Lung microvascular endothelial cell (primary cell): Measurements from ENCODE around the gene SLC7A9. TPM values are rescaled to one million over a fixed set of nuclear protein-coding genes. Genes with fewer than 3 reads are reported as not detected.

Experiments
- DNase-seq, 2 donors: peaks; one replicate each; pipeline versions ENCODE4 v3.0.0 to v3.0.0-alpha.2; 2010; ENCODE audit warnings: low read depth in 2 of 2
- total RNA-seq: library from RNA; depleted of rRNA; stranded (reverse); fragments of >200 nt; gene quantifications from 2 replicates; pipeline ENCODE4 v1.2.1, GENCODE V29; 2014

The SLC7A9 gene
- total RNA-seq, 1 donor from 2014 or later = 0.20 TPM

DNA sequence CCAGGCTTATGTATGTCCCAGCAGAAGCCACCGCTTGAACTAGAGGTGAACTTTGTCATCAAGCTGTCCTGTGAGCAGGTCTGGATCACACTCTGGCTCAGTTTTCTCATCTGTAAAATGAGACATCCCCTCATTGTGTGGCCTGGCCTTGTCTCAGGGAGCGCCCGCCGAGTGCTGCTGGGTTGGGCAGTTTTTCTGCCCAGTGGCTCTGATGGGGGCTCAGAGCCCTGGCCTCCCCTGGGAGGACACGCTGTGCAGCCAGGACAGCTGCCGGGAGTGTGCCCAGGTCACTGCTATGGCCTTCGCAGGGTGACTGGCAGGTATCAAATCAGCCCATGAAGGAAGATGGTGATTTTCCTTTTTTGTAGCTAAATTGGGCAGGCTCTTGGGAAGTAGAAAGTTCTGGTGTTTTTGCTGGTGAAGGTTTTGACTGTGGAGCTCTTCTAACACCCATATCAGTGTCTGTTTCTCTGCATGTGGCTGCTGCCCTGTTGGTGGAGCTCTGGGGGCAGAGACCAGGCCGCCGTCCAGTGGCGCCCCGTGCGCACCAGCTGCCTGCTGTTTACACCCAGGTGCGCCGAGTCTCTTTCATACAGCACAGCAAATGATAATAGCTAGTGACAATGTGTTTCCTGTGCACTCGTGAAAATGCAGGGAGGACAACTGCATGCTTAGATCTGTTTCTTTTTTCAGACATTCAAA lies 40.8 kb downstream of the SLC7A9 start:
- DNase-seq = no peak

DNA sequence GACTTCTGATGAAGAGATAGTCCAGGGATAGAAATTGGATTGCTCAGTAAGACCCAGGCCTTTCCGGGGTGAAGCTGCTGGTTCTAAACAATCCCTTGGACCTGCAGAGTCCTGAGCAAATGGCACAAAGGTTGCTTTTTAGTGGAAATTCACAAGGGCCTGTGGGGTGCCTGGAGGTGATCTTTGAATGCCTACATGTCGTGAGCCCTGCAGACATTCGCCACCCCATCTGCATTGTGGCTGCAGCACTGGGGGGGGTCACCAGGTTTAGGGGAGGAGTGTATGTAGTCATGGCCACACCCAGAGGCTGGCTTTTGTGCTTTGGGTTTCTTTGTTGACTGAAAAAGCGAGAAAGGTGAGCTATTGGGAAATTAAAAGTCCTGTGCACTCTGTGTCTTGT lies 41.4 kb downstream of the SLC7A9 start:
- DNase-seq = no peak

DNA sequence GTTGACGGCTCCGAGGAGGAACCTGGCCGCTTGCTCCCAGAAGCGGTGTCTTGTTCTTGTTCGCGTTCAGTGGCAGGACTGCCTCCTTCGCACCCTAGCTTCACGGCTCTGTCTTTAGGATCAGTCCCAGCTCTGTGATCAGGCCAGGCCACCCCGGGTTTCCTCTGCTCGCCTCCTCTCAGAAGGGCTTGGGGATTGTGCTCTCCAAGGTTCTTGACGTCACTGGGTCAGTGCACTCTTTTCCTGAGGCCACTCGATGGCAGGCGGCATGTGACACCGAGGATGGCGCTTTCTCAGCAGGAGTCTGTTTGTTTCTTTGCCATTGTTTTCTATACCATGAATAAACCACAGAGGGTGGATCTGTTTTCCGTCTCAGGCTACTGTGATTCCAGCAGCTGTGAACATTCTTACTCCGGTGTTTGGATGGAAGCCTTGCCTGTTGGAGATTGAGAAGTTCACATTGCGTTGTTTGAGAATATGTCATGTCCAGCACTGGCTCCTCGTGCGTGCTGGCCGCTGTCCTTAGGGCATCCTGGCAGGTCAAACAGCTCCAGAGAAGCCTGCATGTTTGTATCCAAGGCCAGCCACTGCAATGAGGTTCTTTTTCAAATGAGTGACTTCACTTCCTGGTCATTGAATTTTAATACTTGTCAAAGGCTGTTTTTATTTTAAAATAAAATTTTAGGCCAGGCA lies 44.5 kb downstream of the SLC7A9 start:
- peak in 1 of 2 donors; percentile 12 for DNase-seq

DNA sequence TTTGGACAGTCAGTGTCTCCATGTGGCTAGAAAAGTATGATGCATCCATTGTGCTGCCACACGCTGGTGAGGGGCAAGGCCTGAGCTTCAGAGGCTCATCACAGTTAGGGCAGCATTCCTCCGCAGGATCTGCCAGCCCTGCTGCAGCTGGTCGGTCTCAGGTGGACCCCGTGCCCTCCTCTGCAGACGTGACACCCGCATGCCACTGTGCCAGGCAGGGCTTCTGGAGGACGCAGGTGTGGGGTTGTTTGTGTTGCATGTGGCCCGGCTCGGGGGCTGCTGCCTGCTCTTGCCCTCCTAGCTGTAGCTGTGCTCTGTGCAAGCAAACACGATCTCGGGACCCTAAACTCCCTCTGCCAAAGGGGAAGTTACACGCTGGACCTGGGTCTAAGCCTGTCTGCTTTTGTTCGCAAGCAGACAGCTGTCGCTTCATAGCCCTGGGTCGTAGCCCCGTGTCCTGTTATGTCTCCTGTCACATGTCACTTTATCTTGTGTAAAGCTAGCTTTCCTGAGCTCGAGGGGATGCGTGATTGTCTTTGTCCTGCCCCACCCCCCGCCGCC lies 45.3 kb downstream of the SLC7A9 start:
- DNase-seq = peak in 1 of 2 donors; percentile 65

DNA sequence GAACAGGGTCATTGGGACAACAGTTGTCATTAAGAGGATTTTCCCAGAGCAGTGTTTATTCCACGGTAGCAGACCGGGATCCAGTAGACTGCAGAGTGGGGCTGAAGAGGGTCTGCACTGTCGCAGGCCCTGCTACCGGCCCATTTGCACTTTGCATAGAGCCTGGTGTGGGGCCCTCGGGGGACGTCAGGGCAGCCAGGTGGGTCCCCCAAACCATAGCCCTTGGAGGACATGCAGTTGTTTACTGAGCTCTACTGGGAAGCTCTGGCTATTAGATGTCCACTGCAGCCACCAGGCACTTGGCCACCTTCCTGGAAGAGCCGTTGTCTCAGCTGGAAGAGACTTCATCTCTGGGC lies 45.8 kb downstream of the SLC7A9 start:
- DNase-seq = no peak

DNA sequence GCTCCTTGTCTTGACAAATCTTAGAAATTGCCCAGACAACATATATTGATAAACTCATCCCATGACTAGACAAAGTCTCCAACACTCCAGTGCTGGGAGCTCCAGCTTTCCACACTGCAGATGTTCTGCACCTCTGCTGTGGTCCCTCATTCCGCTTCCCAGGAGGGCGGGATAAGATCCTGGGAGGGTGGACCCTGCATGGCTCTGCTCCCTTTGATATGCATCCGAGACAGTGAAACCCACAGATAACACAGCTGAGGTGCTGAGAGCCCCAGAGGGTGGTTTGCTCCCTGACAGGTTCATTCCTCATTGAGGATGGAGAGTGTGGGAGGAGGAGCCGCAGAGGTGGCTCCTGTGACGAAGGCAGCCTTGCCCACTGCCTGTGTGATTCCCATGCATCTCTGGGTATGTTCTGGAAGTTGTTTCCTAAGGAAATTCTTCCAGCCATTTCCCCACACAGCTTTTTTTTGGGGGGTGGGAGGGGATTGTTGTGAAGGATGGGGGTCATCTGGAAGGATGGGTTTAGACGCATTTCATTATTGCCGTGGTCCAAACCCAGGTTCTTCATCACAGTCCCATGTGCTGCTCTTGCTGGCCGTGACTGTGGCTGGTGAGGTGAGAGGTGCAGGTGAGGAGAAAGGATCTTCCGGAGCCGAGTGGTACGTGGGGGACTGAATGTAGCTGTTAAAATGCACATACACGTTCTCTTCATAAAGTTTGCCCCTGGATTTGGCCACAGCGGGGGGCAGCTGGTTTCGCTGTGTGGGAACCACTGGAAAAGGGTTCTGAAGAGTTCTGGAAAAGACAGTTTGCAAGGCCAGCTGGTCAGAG lies 46.4 kb downstream of the SLC7A9 start:
- DNase-seq = no peak

DNA sequence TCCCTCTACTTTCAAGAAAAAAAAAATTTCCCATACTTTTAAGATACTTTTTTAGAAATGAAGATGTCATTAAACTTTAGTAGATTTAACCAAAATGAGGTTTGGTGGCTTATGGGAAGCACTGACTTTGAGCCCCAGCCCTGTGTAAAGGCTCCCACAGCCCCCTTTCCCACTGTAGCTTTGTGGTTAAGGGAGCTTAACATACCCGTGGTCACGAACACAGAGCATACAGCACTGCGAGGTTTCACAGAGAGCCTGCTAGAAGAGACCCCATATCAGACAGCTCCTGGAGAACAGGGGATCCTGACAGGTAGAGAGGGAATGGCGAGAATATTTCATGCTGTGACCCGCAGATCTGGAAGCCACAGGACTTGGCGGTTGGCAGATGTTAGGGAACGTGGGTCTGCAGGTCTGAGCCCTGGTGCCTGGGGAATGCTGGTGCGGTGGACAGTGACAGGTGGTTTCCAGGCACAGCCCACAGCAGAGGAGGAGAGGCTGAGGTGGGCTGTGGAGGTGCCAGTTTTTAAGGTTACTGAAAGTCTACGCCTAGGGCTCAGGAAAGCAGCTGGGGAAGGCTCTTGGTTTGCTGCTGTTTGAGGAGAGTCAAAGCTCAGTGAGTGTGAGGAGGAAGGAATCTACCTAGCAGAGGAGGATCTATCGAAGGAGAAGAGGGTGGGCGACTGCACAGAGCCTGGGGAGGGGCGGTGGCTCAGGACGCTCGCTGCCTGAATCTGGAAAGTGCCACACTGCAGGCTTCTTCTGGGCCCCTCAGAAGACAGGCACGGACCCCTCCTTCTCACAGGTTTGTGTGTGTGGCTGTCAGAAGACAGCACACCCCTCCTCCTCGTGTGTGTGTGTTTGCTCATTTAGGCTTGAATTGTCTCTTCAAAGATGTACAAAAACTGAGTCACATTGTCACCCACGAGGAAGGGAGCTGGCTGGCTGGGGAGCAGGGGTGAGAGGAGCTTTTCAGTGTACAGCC lies 49.9 kb downstream of the SLC7A9 start:
- DNase-seq = no peak

DNA sequence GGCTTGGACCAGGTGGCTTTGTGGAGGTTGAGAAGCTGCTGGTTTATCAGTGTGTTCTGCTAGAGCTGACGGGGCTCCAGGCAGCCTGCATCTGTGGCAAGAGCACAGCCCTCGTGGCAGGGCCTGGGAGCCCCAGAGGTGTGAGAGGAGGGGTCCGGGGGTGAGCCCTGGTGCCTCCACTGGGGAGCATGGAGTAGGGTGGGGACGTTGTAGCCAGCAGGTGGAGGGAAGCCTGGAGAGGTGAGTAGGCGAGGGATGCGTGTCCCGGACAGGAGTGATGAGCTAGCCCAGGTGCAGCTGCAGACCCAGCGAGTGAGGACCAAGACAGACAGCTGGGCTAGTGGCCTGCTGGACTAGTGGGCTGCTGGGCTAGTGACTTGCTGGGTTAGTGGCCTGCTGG lies 51.0 kb downstream of the SLC7A9 start:
- DNase-seq = no peak

DNA sequence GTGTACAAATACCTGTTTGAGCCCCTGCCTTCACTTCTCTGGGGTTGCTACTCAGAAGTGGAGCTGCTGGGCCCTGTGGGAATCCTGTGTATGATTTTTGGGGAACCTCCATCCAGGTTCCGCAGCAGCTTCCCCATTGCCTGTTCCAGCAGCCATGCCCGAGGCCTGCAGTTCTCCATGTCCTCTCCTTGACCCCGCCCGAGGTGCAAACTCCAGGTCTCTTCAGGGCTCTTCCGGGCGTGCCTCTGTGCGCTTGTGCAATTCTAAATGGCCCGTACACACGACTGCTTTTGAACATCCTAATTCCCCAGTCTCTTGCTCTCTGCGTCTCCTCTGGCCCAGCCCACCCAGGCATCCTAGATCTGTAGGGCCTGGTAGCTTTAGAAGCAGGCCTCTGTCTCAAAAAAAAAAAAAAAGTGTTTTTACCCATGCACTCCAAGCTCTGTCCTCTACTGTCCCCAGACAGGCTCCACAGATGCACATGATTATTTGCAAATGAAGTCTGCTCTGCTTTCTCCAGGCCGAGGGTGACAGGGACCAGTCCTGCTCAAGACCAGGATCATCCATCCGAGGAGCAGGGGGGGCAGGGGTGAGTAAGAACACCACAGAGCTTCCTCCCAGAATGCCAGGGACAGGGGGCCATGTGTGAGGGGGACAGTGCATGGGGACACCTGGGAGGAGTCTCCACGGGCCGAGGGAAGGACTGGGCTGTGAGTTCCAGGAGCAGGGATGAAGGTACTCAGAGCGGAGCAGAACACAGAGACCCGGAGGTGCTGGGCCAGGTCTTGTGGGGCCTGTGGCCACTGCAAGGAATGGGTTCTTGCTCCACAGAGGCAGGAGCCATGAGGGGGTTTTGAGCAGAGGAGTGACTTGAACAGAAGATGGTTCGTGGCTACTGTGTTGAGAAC lies 51.7 kb downstream of the SLC7A9 start:
- DNase-seq = no peak

DNA sequence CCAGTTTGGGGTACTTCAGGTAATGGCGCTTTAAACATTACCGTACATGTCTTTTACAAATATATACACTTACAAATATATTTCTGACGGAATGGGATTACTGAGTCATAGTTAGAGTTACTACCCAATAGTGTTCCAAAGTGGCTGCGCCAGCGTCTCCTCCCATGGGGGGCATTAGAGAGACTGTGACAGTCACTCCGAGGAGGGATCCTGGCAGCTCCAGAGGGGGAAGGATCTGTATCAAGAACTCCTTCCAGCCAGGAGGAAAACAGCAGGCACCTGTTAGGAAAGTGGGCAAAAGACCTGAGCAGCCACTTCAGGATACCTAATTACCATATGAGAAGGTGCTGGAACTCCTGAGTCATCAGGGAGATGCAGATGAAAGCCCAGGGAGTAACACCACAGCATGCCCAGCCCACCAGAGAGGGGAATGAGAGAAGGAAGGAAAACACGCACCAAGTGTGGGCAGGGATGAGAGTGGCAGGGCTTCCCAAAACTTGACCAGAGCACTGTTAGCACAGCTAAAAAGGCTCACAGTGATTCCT lies 52.9 kb downstream of the SLC7A9 start:
- no peak for DNase-seq

DNA sequence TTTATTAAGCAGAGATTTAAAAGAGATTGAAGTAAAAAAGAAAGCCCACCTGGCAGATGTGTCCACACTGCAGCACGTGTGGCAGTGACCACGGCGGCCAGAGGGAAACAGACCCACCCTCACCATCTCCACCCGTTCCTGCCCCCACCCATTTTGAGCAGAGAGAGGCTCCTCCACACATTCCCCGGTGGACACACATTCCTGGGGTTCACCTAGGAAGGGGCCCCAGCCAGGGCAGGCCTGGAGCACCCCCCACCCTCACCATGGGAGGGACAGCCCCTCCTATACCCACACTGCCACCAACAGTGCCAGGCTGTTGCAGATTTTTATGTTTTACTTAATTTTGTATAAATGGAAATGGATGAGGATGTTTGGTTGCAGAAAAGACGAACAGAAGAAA lies 54.9 kb downstream of the SLC7A9 start:
- no peak for DNase-seq

DNA sequence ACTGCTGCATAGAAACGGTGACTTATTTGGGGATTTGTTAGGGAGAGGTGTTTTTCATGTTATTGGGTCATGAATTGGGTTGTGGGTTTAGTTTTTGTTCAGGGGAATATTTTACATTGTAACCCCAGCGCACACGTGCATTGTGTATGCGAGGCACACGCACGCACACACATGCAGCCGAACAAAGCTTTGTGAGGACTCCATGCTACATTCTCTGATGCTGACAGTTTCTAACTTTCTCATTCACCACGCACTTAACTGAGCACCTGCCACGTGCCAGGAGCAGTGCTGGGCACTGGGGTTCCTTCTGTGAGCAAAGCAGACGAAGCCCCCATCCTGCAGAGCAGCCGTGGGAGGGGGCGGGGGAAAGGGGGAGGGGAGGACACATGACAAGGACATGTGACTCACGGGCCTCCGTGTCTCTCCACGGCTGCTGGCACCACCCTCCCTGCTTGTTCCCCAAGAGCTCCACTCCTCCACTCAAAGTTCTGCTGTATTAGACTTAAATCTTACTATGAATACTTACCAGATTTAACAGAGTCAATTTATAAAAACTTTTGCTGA lies 55.6 kb downstream of the SLC7A9 start:
- DNase-seq = no peak

DNA sequence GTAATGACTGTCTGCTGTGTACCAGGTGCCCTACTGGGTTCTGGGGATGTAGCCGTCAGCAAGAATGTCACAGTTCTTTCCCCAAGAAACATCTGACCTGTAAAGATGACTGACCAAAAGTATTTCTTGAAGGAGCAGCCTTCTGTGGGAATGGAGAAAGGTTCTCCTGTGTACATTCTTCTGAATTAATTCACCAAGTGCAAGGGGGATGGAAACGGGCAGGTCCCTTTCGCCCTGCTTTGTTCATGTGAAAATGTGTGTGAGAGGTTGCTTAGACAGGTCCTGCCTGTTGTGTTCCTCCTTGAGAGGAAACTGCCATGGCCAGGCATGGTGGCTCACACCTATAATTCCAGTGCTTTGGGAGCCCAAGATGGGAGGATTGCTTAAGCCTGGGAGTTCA lies 57.0 kb downstream of the SLC7A9 start:
- DNase-seq = no peak

DNA sequence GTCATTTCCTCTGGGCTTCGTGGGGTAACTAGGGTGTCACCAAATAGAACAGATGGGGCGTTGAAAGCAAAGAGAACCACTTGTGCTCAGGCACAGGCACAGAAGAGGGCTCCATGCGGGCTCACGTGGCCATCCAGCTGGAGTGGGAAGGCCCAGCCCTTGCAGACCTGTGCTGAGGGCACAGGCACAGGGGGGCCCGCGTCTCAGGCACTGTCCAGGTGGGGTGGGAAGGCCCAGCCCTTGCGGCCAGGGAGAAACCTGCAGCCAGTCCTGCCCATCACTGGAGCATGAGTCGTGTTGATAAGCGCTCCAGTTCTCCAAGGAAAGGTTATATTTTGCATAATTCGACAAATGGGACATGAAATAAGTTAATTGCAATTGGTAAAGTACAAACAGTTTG lies 57.5 kb downstream of the SLC7A9 start:
- no peak for DNase-seq

DNA sequence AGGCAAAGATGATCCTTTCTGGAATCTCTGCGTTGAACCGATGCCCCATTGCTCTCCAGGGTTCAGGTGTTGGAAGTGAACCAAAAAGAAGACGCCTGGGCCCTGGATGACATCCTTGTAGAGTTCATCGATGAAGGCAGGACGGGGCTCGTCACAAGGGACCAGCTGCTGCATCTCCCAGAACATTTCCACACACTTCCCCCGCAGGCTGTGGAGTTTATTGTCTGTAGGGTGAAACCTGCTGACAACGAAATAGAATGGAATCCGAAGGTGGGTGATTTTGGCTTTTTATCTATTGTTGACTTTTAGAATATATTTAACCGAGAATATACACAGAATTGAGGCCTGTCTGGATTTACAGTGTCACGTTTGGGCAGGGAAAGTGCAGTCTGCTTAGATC lies 58.4 kb downstream of the SLC7A9 start:
- no peak for DNase-seq

DNA sequence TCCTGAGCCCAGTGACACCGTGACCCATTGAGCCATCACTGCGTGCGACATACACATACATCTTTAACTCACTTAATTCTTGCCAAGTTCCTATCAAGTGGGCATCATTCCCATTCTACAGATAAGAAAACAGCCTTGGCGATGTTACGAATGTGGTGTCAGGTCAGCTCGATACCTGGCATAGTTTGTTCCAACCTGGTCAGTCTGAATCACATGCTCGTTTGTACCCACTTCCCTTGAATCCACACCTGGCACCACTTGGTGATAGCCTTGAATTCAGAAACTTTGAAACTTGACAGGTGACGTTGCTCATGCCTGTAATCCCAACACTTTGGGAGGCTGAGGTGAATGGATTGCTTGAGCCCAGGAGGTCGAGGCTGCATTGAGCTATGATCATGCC lies 59.1 kb downstream of the SLC7A9 start:
- DNase-seq = no peak

DNA sequence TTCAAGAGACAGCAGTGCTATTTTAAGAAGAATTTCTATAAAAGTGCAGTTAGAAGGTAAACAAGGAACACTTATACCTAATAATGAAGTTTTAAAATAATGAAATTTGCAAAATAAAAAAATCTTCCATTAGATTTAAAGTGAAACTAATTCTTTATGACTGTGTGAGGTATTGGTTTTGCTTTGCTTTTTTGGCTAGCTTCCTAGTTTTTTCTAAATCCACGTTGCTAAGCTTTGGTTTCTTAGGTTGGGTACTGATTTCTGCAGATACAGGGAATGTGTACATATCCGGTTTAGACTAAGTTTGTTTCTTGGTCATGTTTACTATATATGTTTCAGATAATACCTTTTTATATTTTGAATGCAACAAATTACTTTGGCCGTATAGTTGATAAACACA lies 59.8 kb downstream of the SLC7A9 start:
- DNase-seq = no peak

DNA sequence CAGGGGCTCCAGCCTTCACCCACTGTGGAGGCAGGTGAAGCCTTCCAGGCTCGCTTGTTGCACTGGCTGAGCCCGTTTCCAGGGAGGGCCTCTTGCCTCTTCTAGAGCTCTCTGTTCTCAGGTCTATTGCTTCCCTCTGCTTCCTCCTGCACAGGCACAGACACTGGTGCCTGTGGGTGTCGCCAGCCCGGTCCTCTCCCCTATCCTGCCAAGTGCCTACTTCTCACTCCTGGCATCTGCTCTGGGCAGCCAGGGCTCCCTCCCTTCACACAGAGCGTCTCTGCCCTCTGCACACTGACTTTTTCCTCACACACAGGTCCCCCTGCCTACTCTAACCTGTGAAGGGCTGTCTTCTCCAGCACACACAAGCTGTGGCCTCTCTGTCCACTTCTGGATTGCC lies 60.3 kb downstream of the SLC7A9 start:
- no peak for DNase-seq

DNA sequence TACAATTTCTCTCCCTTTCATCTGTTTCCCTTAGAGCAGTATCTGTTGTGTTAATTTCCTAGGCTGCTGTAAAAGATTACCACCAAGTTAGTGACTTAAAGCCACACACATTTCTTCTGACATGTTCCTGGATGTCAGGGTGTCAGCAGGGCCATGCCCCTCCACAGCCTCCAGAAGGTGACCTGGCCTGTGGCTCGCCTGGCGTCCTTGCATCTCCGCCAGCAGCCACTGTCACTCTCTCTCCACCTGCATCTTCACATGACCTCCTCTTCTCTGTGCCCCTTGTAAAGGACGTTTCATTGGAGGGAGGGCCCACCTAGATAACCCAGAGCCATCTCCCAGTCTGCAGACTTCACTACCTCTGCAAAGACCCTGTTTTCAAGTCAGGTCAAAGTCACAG lies 61.3 kb downstream of the SLC7A9 start:
- DNase-seq = no peak
